ENCODE data around the gene PDK3.

DNA sequence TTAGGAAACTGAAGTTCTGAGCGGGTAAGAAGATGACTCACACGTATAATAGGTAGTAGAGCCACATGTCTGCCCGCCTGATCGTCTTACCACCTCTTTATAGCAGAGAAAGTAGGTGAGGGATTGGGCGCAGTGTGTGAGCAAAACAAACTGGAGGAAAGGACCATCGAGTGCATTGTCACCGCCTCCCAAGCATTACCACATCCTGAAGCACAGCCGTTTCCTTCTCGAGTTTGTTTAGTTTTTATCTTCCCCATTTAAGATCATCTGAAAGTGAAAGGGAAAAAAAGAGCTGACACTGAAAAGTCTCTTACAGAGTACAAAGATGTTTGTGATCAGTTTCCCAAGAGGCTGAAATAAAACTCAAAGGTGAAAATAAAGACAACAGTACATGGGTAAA, 14.8 kb downstream of the PDK3 start:
- TF ChIP-seq EZH2 (IDR thresholded peaks at IDR 0.05; ENCODE audit: insufficient read depth, poor library complexity, severe bottlenecking): no peak
- no peak for TF ChIP-seq EZH2phosphoT487 (IDR thresholded peaks at IDR 0.05; ENCODE audit: insufficient read depth, low read depth)

Measured in GM23248 (cell line).